ENCODE data around the gene DMRT3.

DMRT3 gene

DNA sequence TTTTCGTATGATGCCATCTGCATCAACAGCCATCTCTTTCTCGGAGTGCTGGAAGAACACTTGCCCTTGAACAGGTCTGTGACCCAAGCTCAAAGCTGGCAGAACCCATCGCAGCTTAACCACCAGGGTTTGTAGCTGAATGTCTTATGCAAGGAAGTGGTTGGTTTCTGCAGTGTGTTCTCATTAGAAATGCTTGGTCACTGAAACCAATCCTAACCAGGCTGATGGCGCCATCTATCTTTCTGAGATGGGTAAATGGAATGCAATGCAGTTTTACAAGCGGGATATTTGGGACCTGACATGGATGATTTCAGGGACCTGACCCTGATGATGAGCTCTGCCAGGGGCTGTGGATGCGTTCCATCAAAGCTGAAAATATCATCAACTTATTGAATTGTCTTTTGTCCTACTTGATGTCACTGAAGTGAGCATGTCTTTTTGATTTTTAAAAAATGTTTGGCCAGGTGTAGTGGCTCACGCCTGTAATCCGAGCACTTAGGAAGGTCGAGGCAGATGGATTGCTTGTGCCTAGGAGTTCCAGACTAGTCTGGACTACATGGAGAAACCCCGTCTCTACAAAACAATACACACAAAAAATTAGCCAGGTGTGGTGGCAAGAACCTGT is 28.7 kb downstream of the DMRT3 start:
- ATAC-seq = no peak

DNA sequence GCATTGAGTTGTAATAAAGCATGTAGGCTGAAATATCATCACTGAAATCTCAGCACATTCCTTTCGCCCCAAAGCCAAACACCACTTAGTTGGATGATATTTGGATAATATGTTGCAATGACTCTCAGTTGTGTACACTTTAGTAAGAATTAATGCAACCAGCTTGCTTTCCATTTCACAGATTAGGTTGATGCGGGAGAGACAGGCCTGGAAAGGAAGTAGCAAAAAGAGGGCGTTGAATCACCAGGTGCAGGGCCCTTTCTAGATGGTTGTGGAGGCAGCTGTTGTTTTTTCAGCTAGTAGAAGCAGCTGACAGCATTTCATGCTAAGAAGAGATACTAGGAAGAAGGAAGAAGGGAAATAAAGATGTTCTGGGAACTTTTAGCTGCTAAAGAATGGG is 30.9 kb downstream of the DMRT3 start:
- ATAC-seq = no peak

DNA sequence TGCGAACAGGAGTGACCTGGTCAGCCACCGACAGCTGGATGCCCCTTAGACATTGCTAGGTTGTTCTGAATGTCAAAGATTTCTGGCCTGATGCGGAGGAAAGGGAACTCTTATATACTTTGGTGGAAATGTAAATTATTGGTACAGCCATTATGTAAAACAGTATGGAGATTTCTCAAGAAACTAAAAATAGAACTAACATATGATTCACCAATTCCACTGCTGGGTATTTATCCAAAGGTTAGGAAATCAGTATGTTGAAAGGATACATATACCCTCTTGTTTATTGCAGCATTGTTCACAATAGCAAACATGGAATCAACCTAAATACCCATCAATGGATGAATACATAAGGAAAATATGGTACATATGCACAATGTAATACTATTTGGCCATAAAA is 31.8 kb downstream of the DMRT3 start:
- no peak for ATAC-seq

DNA sequence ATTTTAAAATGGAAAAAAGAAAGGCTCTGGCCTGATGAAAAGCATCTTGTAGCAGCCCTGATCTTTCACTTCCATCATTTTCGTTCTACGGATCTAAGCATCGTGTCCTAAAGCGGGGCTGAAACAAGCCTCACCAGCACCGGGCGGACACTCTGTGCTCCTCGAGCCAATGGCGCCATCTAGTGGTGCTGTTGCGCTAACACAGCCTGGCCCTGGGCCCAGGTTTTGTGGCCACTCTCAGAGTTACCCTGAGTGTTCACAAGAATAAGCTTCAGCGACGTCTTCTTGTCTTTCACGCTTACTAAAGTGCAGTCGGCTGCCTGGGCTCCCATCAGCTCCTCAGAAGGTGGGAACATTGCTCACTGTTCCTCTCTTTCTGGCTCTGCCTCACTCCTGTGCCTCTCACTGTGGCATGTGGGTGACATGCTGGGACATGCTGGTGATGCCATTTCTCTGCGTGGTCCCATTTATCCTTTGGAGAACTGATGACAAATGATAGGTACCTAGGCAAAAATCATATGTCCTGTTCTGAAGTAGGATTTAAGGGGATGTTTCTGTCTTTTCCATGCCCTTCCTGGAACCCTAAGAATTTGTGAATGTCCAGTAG is 32.7 kb downstream of the DMRT3 start:
- peak; percentile 89 to 91 for ATAC-seq

DNA sequence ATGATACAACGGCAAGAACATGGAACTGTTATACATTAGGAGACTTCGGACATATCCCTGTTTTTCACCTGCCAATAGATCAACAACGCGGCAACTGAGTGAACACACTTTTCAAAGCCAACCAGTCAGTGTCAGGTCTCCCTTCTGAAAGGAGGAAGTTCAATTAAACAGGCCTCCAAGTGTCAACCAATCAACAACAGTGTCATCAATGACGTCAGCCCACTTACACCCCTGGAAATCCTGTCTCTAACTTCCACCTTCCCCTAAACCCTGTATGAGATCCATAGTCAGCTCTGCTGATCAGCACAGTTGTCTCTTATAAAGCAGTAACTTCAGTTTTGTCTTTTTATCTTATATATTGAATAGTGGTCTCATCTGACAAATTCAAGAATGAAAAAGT is 36.6 kb downstream of the DMRT3 start:
- ATAC-seq = no peak

DNA sequence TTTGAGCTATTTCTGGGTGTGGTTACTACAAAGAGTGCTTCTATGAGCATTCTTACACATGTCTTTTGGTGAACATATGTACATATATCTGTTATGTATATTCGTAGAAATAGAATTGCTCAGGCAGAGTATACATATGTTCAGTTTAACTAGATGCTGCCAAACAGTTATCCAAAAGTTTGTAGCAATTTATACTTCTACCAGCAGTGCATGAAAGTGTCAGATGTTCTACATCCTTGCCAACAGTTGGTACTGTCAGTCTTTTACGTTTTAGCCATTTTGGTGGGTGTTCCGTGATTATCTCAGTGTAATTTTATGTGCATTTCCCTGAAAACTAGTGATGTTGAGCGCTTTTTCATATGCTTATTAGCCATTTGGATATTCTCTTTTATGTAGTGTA is 37.8 kb downstream of the DMRT3 start:
- ATAC-seq = no peak

DNA sequence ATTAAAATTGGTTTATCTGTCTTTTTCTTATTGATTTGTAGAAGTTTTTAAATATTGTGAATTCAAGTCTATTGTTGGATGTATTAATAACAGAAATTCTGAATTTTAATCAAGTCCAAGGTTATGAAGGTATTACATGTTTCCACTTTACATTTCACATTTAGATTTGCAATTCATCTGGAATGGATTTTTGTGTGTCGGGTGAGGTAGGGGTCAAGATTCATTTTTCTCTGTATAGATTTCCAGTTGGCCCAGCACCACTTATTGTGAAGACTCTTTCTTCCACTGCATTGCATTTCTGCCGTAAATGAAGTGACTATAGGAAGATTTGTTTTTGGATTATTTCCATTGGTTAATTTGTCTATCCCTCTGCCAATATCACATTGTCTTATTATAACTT is 38.2 kb downstream of the DMRT3 start:
- no peak for ATAC-seq

DNA sequence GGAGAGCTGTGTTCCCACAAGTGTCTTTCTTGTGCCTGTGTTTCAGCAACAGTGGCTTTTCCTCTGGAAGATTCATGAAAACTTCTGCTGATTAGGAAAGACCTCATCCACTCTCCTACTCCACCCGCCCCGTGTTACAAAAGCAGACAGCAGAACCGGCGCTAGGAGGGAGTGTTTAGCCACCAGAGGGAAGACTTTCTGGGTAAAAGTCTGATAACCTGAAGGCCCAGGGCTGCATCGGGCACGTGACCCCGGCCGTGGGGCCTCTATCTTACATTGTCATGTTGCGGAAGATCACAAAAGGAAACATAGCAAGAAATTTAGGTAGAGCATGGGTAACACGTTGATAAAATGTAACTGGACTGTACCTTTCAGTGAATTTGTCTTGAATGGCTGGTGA is 41.7 kb downstream of the DMRT3 start:
- no peak for ATAC-seq

DNA sequence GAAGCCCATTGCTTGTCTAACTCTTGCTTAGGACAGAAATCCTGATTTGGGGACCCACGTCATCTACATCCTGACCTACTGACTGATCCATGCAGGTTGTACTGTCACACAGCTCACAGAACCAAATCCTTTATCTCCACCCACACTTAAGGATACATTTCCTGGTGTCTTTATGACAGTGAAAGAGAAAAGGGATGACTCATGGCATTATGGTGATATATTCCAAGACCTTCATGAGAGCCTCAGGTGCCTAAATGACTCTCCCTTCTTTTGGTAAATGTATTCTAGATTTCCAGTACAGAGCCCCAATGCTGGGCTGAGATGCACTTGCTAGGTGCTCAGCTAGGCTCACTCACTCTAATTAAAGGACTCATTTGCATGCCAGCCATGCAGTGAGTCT is 47.7 kb downstream of the DMRT3 start:
- ATAC-seq = no peak

DNA sequence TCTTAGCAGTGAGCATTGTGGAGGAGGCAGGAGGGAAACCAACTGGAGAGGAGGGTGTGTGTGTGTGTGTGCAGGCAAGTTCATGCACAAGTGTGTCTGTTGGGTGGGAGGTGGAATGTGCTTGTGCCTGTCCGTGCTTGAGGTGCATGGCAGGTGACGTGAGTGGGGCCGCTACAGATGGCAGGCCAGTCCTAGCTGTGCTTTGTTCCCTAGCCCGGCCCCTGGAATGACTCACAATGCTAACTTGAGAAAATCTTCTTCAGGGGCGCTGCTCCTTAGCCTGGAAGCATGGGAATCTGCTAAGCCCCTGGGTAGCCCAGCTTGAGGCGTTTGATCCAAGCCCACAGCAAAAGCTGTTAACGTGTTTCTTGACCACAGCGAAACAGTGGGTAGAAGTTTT is 48.7 kb downstream of the DMRT3 start:
- no peak for ATAC-seq

DNA sequence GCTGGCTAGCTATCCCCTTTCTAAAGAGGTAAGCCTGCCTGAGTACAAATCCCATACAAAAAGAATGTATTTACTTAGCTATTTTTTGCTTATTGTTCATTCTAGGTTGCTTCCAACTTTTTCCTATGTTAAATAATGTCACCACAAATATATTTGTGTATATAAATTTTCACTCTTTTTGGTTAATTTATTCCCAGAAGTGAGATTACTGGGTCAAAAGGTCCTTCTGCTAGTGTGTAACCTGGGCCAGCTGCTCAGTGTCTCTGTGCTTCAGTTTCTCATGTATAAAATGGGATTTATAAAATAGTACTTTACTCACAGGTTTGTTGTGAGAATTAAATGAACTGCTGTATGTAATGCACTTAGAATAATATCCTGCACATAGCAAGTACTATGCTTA is 49.8 kb downstream of the DMRT3 start:
- ATAC-seq = no peak

DNA sequence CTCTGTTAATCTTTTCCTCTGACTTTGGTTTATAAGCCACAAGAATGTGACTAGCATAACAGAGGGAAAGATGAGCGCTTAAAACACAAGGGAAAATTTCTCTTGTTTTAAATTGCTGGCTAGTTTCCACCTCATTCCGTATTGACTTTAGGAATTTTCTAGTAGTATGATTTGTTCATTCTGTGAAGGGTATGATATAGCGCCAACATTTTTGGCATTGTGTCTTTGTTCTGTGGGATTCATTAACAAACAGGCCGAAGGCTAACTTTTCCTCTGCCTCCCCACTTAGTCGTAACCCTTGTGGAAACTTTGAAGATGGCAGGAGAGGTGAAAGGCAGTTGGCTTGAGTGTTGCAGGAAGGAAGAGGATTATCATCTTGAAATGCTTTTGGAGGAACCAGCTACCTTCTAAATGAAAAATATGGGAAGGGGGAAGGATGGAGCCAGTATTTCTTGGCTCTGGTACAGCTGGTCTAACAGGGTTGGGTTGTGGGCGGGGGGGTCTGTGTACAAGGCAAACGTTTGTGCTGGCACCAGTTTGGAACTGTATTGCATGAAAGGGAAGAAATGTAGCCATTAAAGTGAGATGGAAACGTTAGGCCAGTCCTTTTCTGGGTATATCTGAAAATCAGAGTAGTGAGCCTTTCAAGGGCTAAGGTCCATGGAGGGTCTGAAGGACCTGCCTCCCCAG is 52.2 kb downstream of the DMRT3 start:
- no peak for ATAC-seq

DNA sequence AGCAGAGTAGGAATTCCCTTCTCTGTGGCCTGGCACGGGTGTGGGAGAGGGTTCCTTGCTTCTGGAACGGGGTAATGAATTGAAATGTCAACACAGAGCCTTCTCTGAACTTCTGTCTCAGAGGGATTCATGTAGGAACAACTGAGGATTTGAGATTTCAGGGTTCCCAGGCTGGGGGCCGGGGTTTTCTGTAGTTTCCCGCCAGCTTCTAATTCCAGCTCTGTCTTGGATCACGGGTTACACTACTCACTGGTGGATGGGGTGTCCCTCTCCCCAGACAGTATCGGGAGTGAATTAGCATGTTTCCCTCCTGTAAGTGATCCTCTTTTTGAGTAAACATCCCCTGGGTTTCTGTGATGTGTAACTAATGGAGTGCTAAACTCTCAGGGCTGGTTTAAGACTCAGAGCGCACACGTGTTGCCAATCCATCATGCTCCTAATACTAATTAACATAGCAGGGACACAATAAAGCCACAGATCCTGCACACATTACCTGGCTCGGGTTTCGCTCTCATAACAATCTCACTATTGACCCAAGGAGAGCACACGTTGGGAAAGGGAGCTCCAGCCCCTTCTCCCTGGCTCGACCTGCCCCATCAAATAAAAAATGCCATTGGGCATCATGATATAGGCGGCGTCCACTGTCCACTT is 55.6 kb downstream of the DMRT3 start:
- no peak for ATAC-seq

DNA sequence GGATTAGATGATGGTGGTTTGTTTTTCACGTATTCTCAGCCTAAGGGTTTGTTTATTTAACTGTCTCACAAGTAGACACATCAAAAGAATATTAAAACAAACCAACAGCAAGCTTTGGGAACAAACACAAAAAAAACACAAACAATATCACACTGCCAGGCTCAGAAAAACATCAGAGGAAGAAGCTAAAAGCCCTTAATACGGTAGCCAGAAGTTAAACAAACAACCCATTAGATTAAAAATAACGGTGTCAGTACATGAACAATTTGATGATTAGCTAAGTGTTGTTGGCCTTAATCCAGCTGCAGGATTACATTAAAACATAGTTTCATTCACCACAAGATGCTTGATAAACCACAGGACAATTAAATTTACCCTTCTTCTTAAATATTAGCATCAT is 57.8 kb downstream of the DMRT3 start:
- ATAC-seq = no peak

DNA sequence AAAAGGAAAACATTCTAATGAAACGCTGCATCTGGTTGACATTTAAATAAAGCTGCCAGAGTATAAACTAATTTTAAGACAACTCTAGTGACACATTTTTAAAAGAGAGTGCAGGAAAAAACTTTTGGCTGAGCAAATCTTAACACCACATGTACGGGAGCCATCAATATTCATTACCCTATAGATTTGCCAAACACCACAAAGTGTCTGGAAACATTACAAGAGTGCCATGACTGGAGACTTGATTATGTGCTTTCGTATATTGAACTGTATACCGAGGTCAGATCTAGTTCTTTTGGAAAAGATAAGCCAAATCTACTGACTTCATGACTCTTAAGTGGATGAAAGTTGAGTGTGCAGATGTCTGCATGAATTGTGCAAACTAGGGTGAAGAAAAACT is 63.1 kb downstream of the DMRT3 start:
- no peak for ATAC-seq
